Breast epithelium (tissue), 4 donors: ENCODE data around the gene EFCAB8. TPM values are rescaled to one million over a fixed set of nuclear protein-coding genes. Genes with fewer than 3 reads are reported as not detected.

Experiments
- DNase-seq, 2 donors: peaks; one replicate each; pipeline ENCODE4 v3.0.0-alpha.2; 2019; ENCODE audit warnings: low spot score in 2 of 2
- H3K27ac ChIP-seq, 2 donors: fragments of 200-600 bp; sonication (generic) in 1 of 2; one replicate each; pipeline ENCODE4 v1.5.1; 2016 to 2019; ENCODE audit warnings: mild to moderate bottlenecking in 1 of 2
- H3K27me3 ChIP-seq, 2 donors: fragments of 200-600 bp; sonication (generic) in 1 of 2; one replicate each; pipeline versions ENCODE4 v1.5.1 to v1.6.0; 2017 to 2019; ENCODE audit warnings: control low read depth in 1 of 2, mild to moderate bottlenecking in 1 of 2
- H3K36me3 ChIP-seq: fragments of 200-600 bp; one replicate; pipeline ENCODE4 v1.5.1; 2019
- H3K4me1 ChIP-seq, 2 donors: fragments of 200-600 bp; sonication (generic); one replicate each; pipeline ENCODE4 v1.5.1; 2016 to 2019; ENCODE audit warnings: control low read depth in 1 of 2
- H3K4me3 ChIP-seq, 3 donors: fragments of 200-600 bp; sonication (generic); 1 replicate in 2 of 3; 2 replicates in 1 of 3; pipeline ENCODE4 v1.5.1; 2016 to 2019; ENCODE audit warnings: mild to moderate bottlenecking in 3 of 3, moderate library complexity in 2 of 3
- H3K9me3 ChIP-seq, 2 donors: fragments of 200-600 bp; sonication (generic) in 1 of 2; one replicate each; pipeline ENCODE4 v1.5.1; 2016 to 2019; ENCODE audit warnings: control low read depth in 1 of 2
- CTCF ChIP-seq, 3 donors: fragments of 450-650 bp; IDR thresholded peaks; one replicate each; pipeline ENCODE4 v1.5.1; 2016 to 2017; ENCODE audit warnings: antibody characterized with exemption in 3 of 3, mild to moderate bottlenecking in 3 of 3, moderate library complexity in 3 of 3
- POLR2A ChIP-seq: fragments of 450-650 bp; IDR thresholded peaks from one replicate; pipeline ENCODE4 v1.6.1; 2016; ENCODE audit warnings: antibody characterized with exemption, mild to moderate bottlenecking, moderate library complexity
- POLR2AphosphoS5 ChIP-seq, 3 donors: sonication (generic); formaldehyde crosslinking; IDR thresholded peaks; one replicate each; pipeline ENCODE4 v1.6.1; 2017; ENCODE audit warnings: antibody characterized with exemption in 3 of 3
- intact Hi-C: fragments of 100-400 bp; cut with DNase I; formaldehyde crosslinking; loops from one replicate; pipeline ENCODE4 v1.15.1; 2023; ENCODE audit warnings: low total_unique reads
- total RNA-seq, 3 donors: library from RNA; depleted of rRNA; stranded (reverse); fragments of >200 nt; gene quantifications; one replicate each; pipeline ENCODE4 v1.1.0, GENCODE V29; 2016

EFCAB8 gene
- total RNA-seq, 3 donors from 2014 or later = 0.32 TPM; not detected in 2

DNA sequence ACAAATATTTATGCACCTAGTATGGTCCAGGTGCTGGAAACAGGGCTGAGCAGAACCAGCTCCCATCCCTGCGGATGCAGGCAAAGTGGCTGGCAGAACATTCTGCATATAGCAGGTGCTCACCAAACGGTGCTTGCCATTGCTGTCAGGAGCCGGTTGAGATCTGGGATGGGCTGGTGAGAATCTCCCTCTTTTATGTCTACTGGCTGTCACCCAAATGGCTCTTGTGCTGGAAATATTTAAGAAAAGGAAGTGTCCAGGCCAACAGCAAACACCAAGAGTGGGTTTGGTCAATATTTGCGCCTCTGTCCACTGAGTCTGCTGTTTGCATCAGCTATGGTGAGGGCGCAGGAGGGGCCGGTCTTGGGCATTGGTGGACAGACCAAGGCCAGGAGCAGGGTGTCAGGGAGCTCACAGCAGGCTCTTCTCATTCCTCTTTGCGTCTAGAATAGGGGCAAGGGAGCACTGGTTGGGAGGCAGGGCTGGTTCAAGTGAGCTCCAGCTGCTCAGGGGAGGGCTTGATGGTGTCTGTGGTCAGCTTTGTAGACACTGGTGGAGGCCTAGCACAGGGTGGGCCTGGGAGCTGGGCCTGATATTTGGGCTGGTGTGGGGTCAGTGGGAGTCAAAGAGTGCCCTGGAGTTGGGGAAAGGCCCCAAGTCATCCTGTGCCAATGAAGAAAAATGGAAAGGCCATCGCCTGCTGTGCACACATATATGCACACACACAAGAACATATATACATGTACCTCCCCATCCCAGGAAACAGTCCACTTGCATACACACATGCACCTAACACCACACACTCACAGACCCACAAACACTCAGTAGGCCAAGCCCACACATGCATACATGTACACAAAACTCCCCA, 147.4 kb downstream of the EFCAB8 start:
- TF ChIP-seq POLR2A (no peak), POLR2AphosphoS5 (IDR thresholded peaks at IDR 0.05) (no peak), CTCF (IDR thresholded peaks at IDR 0.05) (no peak)
- Histone ChIP-seq H3K36me3 (no peaks in the 10 kb centered on the region), H3K9me3 (peaks cover 0 to 6% of the 10 kb centered on the region in 2 donors), H3K4me1 (no peaks in the 10 kb centered on the region), H3K27ac (no peak overlapping the region), H3K27me3 (no peaks in the 10 kb centered on the region), H3K4me3 (no peak overlapping the region)
- no peak for DNase-seq
- intact Hi-C loops = no loop called here

- Histone ChIP-seq H3K27me3 (no peaks in the 10 kb centered on the region), H3K4me1 (no peaks in the 10 kb centered on the region), H3K36me3 (no peaks in the 10 kb centered on the region), H3K27ac (no peak overlapping the region), H3K4me3 (no peak overlapping the region), H3K9me3 (peaks cover 0 to 6% of the 10 kb centered on the region in 2 donors)
- no peak for DNase-seq
- TF ChIP-seq CTCF (IDR thresholded peaks at IDR 0.05) (no peak), POLR2A (no peak), POLR2AphosphoS5 (IDR thresholded peaks at IDR 0.05) (no peak)
- intact Hi-C loops = no loop called here
These were observed 148.2 kb downstream of the EFCAB8 start for GRCh38 chr20:33006776-33007375.

DNA sequence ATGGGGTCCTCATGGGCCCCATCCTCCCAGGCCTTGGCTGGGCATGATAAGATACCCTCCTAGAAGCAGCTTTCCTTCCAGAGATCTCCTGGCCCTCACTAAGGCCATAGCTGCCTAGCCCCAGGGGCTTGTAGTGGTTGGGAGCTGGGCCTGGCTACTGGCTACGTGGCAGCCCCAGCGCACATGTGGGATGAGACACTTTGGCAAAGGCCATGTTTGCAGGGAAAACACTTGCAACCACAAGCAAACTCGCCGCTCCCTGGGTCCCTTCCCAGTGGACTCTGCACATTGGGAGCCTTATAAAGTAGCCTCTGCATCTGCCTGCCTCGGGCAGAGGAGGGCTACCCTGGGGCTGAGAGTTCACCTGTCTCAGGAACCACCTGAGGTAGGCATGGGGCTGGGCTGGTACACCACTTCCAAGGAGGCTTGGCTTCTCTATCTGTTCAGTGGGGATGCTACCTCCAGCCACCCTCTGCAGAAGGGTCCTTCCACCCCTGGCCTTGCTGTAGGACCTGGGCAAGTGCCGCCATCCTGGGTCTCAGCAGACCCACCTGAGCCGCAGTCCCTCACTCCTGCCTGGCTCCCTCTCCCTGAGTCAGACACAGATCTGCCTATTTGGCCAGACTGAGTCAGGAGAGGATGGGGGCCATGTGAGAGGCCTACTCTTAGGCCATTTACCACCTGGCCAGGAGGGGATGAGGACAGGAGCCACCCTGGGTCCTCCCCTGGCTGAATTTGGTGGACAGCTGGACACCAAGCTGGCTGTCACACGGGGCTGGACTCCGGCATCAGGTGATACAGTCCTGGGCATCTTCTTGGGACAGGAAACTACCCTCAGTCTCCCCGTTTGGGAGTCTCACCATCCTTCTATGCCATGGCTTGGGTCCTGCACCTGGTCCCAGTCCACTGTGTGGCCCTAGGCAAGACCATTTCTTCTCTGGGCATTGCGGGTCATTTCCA, 148.9 kb downstream of the EFCAB8 start, which contains the start of gene BPIFB2:
BPIFB2 (plus strand) TSS at position 329 of the 960 bp plus-strand sequence. CDS start 871 bp downstream, outside the sequence.
- intact Hi-C loops = no loop called here
- no peaks in the 10 kb centered on the region for H3K36me3 ChIP-seq
- H3K4me1 ChIP-seq = no peaks in the 10 kb centered on the region
- H3K4me3 ChIP-seq = no peak within 1 kb of the TSS
- TF ChIP-seq POLR2AphosphoS5 (IDR thresholded peaks at IDR 0.05) = no peak
- no peak for TF ChIP-seq CTCF (IDR thresholded peaks at IDR 0.05)
- no peak for TF ChIP-seq POLR2A
- no peak within 1 kb of the TSS for H3K27ac ChIP-seq
- no peaks in the 10 kb centered on the region for H3K27me3 ChIP-seq
- peak in 1 of 2 donors; percentile 72 for DNase-seq
- H3K9me3 ChIP-seq = peaks cover 0 to 6% of the 10 kb centered on the region in 2 donors

DNA sequence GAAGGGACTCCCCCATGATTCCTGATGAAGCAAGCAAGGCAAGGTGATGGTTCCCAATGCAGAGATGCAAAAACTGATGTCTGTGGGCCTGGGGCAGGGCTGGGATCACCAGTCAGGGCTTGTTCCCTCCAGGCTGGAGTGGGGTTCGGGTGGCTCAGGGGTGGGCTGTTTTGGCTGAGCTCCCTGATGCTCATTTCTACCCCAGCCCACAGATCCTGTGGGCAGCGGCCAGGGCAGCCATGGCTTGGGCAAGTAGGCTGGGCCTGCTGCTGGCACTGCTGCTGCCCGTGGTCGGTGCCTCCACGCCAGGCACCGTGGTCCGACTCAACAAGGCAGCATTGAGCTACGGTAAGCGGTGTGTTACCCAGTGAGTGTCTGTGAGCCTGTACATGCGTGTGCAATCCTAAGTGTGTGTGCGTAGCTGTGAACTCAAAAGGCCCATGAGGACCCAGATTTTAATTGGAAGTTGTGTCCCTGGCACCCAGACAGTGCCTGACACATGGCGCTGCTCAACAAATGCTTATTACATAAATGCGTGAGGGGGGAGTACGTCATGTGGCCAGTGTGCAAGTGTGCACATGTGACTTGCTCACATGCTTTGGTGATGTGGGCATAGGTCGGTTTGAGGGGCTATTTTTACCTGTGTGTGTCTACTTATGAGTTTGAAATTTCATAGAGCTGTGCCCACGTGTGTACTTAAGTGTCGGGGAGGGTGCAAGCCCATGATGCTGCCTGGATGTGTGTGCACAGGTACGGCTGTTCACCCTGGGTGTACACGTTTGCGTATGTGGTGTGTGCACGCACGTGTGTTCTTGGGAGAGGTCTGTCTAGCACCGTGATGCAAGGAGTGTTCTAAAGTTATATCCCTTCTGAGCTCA, 149.9 kb downstream of the EFCAB8 start:
- no peak for TF ChIP-seq POLR2A
- TF ChIP-seq POLR2AphosphoS5 (IDR thresholded peaks at IDR 0.05) = no peak
- no peak for TF ChIP-seq CTCF (IDR thresholded peaks at IDR 0.05)
- Histone ChIP-seq H3K4me3 (no peak overlapping the region), H3K36me3 (no peaks in the 10 kb centered on the region), H3K27me3 (no peaks in the 10 kb centered on the region), H3K9me3 (peaks cover 0 to 6% of the 10 kb centered on the region in 2 donors), H3K27ac (no peak overlapping the region), H3K4me1 (no peaks in the 10 kb centered on the region)
- DNase-seq = no peak
- intact Hi-C loops = no loop called here
